Erythroblast (primary cell): ENCODE results near the gene CCR3.

Experiments used
- GATA1 ChIP-seq: IDR thresholded peaks from 2 replicates; pipeline ENCODE4 v1.6.1; 2011; ENCODE audit warnings: low read depth, mild to moderate bottlenecking, control low read depth, low read length, moderate library complexity
- POLR2A ChIP-seq: IDR thresholded peaks from 2 replicates; pipeline ENCODE4 v1.6.1; 2011; ENCODE audit warnings: mild to moderate bottlenecking, low read length

DNA sequence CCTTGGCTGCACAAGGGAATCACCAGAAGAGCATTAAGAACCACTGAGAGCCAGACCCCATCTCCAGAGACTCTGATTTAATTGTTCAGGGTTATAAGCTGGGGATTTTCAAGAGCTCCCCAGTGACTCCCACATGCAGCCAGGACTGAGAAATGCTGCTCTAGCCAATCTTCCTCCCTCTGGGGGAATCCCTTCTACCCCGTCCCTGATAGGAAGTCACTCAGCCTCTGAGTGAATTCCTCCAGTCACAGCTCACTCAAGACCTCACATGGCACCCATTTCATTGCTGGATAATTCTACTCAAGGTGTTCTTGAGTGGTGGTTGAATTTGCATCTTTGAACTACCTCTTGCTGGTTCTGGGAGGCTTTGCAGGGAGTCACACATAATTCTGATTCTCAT, 10.7 kb downstream of the CCR3 start:
- TF ChIP-seq POLR2A (no peak), GATA1 (no peak)
